ENCODE results near the gene TTYH1.

GRCh38 chr19:54436628-54437252, 21.5 kb downstream of the TTYH1 start:
- TF ChIP-seq RFX5 (IDR thresholded peaks at IDR 0.05; ENCODE audit: low read length) = no peak
- TF ChIP-seq CTCF (IDR thresholded peaks at IDR 0.05) = no peak
- TF ChIP-seq YY1 (IDR thresholded peaks at IDR 0.05; ENCODE audit: low read depth) = no peak
- TF ChIP-seq REST (IDR thresholded peaks at IDR 0.05; ENCODE audit: low read depth, low read length) = no peak
- TF ChIP-seq EP300 (IDR thresholded peaks at IDR 0.05; ENCODE audit: borderline replicate concordance in 1 of 2, low read depth in 1 of 2, low read length in 1 of 2) = no peak
- TF ChIP-seq POLR2AphosphoS5 (IDR thresholded peaks at IDR 0.05; ENCODE audit: low read depth, low read length) = no peak
- no peak for TF ChIP-seq RCOR1 (IDR thresholded peaks at IDR 0.05; ENCODE audit: low read length)
- TF ChIP-seq USF2 (IDR thresholded peaks at IDR 0.05; ENCODE audit: borderline replicate concordance, low read depth, low read length) = no peak
- TF ChIP-seq FOSL2 (IDR thresholded peaks at IDR 0.05; ENCODE audit: borderline replicate concordance, low read depth) = no peak
- TF ChIP-seq GABPA (IDR thresholded peaks at IDR 0.05; ENCODE audit: low read depth) = no peak
- TF ChIP-seq RAD21 (IDR thresholded peaks at IDR 0.05; ENCODE audit: low read length) = no peak
- no peak for TF ChIP-seq TCF12 (IDR thresholded peaks at IDR 0.05)
- no peak for TF ChIP-seq JUND (IDR thresholded peaks at IDR 0.05)
- no peak for TF ChIP-seq TAF1 (IDR thresholded peaks at IDR 0.05; ENCODE audit: borderline replicate concordance, low read depth, low read length)

Measured in SK-N-SH (cell line).